GM19099 (cell line): ENCODE data around the gene SOBP.

ENCODE experiments used
- POLR2A ChIP-seq: IDR thresholded peaks from 3 replicates; pipeline ENCODE4 v1.6.1; 2011; ENCODE audit warnings: low read depth; ENCODE audit not compliant: insufficient read length; ENCODE audit errors: extremely low read depth

Gene SOBP

DNA sequence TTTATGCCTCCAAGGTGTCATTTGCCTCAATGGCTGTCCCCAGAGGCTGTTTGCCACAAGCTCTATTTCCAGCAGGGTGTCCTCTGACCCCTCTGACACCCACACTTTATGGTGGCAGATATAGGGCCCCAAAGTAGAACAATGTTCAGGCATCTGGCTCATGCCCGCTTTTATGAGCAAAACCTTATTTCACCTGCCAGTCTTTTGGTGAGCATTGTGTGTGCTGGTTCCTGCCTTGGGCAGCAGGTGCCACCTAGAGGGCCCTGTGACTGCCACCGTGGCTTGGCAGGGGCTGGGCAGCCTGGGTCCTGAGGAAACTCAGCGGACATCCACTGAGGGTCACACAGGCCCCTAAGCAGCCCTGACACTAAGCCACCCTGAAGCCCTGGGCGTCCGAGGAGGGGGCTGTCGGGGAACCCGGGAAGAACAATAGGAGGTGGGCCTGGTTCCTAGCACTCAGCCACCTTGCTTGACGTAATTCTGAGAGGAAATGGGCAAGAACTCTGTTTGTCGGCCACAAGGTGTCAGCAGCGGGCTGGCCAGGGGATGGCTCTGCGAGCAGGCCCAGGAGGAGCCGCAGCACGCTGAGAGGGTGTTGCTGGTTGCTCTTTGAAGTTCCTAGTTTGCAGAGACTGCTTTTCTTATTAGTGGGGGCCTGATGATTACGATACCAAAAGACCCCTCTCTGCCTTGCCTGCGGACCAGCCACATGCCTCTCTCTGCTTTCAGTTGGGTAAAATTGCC is 185.2 kb downstream of the SOBP start:
- no peak for TF ChIP-seq POLR2A

DNA sequence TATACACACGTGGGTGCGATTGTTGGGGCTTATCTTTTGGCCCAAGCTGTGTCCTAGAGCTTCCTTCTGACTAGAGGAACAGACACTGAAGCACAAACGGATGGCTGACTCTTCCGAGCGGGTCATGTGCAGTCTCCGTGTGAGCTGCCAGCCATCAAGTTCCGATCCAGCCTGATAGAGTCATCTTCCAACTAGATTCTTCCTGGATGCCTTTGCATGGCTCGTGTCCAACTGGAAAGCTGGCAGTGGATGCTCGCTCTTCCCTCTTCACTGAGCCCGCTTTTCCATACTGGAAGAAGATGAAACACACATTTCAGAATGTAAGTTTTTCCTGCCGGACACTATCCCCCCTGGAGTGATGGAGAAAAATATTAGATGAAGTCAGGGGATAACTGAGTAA is 186.1 kb downstream of the SOBP start:
- no peak for TF ChIP-seq POLR2A

DNA sequence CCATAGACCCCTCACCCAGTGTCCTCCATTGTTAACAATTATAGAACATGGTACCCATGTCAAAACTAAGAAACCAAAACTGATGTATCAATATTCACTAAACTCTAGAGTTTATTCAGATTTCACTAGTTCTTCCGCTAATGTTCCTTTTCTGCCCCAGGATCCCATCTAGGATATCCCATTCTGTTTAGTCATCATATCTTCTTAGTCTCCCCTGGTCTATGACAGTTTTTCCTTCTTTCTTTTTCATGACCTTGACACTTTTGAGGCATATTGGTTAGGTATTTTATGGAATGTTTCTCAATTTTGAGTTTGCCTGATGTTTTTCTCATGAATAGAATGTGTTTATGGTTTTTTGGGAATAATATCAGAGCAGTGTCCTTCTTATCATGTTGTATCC is 187.5 kb downstream of the SOBP start:
- no peak for TF ChIP-seq POLR2A

DNA sequence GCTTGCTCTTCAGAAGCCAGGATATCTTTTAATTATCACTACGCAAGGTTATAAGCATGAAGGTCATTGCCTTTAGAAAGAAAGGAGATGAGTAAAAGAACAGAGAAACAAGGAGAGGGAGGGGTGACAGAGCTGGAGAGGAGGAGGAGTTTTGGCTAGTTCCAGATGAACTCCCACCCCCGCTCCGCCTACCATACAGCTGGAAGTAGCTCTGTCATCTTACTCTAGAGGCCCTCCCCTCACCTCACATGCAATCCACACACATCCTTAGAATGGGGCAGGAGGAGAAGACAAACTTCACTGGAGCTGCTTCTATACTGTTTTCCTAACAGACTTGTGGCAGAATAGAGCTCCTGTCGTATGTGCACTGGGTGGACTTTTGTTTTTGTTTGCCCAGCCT is 189.5 kb downstream of the SOBP start:
- no peak for TF ChIP-seq POLR2A

DNA sequence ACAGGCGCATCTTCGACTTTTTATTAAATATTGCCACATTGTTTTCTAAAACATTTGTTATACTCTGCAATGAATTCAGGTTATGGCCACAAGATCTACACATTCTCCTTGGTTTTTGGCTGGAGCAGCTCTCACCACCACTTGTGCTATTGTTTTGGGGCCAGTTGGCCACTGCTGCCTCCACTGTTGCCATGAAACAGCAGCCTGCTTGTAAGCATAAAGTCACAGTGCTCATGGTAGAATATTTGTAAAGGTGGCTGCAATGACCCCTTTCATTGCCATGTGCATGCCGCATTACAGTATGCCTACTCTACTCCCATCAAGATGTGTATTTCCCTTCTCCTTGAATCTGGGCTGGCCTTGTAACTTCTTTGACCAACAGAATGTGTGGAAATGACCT is 192.8 kb downstream of the SOBP start:
- TF ChIP-seq POLR2A, result no peak

DNA sequence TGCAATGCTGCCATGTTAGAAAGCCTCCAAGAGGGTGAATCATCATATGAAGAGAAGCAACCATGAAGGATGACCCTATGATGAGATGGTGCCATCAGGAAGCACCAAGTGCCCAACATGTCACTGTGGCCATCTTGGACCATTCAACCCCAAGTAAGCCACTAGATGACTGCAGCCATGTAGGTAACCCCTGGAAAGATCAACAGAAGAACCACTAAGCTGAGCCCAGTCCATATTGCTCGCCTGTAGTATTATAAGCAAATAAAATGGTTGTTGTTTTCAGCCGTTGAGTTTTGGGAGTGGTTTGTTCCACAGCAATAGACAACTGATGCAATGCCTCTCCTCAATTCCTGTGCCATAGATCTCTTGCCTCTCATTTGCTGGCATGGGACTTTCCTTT is 193.3 kb downstream of the SOBP start:
- no peak for TF ChIP-seq POLR2A

GRCh38 chr6:107684996-107685395 is 195.1 kb downstream of the SOBP start:
- TF ChIP-seq POLR2A, result no peak

DNA sequence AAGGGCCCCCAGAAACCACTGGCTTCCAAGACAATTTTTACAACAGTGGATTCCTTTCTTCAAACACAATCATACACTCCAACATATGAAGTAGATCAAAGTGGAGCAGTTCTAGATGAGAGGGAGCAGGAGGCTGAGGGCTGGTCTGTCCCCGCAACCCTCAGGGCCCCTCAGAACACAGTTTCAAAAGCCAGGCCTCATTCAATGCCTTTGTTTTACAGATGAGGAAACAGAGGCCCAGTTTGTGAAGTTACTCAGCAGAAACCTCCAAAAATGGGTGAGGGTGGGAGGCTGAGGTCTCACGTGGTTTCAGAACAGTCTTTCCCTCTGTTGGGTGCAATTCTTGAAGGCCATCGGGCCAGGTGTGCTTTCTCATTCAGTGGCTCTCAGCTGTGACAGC is 199.3 kb downstream of the SOBP start:
- TF ChIP-seq POLR2A, result no peak

- TF ChIP-seq POLR2A, result no peak
These were observed 200.2 kb downstream of the SOBP start for GRCh38 chr6:107689951-107690642.

- TF ChIP-seq POLR2A, result no peak
These were observed 200.7 kb downstream of the SOBP start for GRCh38 chr6:107690643-107691061.

DNA sequence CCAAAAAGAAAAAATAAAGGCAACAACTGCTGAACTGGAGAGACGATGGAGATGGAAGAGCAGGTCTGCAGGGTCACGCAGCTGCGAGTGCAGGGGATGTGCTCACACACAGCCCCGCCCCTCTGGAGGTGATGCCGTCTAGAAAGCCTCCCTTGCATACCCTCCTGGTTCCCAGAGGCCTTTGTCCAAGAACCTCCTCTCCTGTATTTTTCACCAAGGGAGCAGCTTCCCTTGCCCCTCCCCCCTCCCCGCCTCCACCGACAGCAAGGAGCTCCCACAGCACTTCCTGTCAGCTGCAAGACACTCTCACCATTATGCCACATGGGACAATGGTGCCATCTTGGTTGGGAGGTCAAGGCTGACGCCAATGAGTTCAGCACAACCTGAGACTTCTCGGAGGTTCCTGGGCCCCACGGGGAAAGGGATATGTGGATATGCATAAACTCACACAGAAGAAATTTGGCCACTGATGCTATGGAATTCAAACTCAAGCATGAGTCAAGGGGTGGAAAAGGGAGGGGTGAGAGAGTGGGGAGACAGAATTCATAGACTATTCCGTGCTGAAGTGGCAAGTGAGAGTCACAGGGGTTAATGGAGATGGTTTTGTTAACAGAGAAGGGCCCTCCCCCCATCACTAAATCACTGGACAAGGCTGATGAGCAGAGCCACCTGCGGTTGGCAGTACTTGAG is 201.3 kb downstream of the SOBP start:
- TF ChIP-seq POLR2A, result no peak

- no peak for TF ChIP-seq POLR2A
These were observed 202.4 kb downstream of the SOBP start for GRCh38 chr6:107692351-107692750.

GRCh38 chr6:107695061-107695720 is 205.3 kb downstream of the SOBP start:
- TF ChIP-seq POLR2A, result no peak

DNA sequence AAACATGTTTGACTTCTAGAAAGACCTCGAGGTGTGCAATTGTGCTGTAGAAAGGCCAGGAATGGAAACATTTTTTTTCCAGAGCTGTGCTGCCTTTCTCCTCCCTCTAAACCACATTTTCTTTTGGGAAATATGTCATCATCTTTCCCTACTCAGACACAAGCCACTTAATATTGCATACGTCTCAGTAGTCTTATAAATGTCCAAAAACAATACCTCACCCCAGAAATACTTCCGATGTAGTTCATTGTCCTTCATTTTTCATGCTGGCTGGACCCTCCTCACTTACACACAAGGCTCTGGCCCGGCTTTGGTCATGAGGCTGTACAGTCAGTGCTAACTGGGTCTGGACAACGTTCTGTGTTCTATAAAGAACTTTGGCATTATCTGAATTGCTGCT is 207.8 kb downstream of the SOBP start:
- TF ChIP-seq POLR2A, result no peak

- TF ChIP-seq POLR2A, result no peak
These were observed 208.2 kb downstream of the SOBP start for GRCh38 chr6:107698146-107698545.

DNA sequence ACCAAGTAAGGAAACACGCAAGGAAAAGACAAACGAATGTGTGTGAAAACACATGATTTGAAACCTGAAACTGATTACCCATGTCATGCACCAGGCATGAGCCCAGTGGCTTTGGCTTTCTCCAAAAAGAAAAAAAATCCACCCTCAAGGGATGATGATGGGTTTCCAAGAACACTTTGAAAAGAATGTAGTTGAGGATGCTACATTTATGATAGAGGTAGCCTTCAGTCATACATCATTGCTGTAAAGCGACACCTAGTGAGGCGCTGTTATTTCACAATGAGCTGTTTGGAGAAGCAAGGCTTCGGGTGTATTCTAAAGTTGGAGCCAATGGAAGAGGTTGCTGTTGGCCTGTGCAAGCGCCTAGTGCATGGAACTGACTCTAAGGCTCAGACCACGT is 209.3 kb downstream of the SOBP start:
- TF ChIP-seq POLR2A, result no peak

DNA sequence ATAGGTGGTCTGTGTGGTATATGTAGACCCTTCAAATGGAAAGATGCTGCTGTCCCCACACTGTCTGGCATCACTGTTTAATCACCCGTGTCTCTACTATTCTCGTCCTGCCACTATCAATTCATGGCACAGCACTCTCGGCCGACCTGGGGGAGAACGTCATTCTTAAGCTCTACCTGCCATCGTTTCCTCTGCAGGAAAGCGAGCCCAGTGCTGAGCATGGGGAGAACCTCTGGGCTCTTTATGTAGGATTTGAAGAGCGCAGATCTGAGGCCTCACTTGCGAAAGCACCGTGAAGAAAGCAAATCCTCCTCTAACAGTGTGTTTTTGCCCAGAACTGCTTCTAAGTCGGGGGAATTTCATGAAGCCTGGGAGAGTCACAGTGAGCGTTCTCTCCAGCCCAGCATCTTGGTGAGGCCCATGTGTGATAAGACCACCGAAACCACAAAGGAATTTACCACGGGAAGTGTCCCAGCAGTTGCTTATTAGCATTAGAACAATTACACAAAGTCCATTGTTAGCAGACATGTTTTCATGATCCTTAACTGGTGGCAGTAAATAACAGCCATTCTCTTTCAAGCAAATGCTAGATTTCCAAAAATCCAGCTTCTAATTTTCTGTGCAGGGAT is 209.9 kb downstream of the SOBP start:
- TF ChIP-seq POLR2A, result no peak
